Measurements from ENCODE around the gene IFNAR1. TPM values are rescaled to one million over a fixed set of nuclear protein-coding genes. Genes with fewer than 3 reads are reported as not detected.

The IFNAR1 gene
- total and polyA plus RNA-seq, 2 donors (not counting 3 experiments of a cell fraction or from before 2014, with no cell fraction given): 16.2 to 47.8 TPM

GRCh38 chr21:33390479-33390878 is 65.7 kb downstream of the IFNAR1 start:
- ChIA-PET CTCF (no interaction called here), POLR2A (no interaction called here)
- FAIRE-seq: no peak

GRCh38 chr21:33391656-33392055 is 66.9 kb downstream of the IFNAR1 start:
- dilution Hi-C loops (cut with MboI; ENCODE audit: extremely low pct_ligation_motif_present, low sequenced_read_pairs) (no loop called here), intact Hi-C loops (cut with micrococcal nuclease) (no loop called here)
- H3K9me1 ChIP-seq (replicated peaks; ENCODE audit: control insufficient read depth, extremely low read depth, insufficient read depth, low read length): no peaks in the 10 kb centered on the region
- DNase-seq (ENCODE audit: low read depth, low spot score): no peak
- H3K4me2 ChIP-seq (ENCODE audit: insufficient read depth, low read length): no peak overlapping the region
- no peaks in the 10 kb centered on the region for H3K36me3 ChIP-seq (ENCODE audit: control insufficient read depth in 2 of 2, extremely low read depth in 1 of 2, insufficient read depth in 2 of 2, low read length in 2 of 2)
- H3K27me3 ChIP-seq (ENCODE audit: control insufficient read depth in 2 of 2, insufficient read depth in 2 of 2, low read length in 2 of 2): no peaks in the 10 kb centered on the region
- no peaks in the 10 kb centered on the region for H3K9me3 ChIP-seq (replicated peaks; ENCODE audit: control insufficient read depth, insufficient read depth, low read length)
- no peak for FAIRE-seq
- no peak overlapping the region for H2AFZ ChIP-seq (ENCODE audit: low read depth, low read length)
- H3K27ac ChIP-seq (ENCODE audit: insufficient read depth, low read depth, low read length): no peak overlapping the region
- ChIA-PET CTCF (interaction anchor here (1.0 to 1.5 kb wide), 2 partner anchors 11 to 30 kb away, joined by 3 to 4 read pairs; no protein-coding TSS in a partner anchor), POLR2A (no interaction called here)
- H3K4me1 ChIP-seq (ENCODE audit: control insufficient read depth, extremely low read depth, insufficient read depth, low read length): no peaks in the 10 kb centered on the region
- no peaks in the 10 kb centered on the region for H3K79me2 ChIP-seq (ENCODE audit: control insufficient read depth, insufficient read depth, low read length)
- H3K4me3 ChIP-seq (replicated peaks in 1 of 3; ENCODE audit: insufficient read depth in 1 of 3, low read depth in 1 of 3, low read length in 3 of 3): no peak overlapping the region
- H4K20me1 ChIP-seq (replicated peaks; ENCODE audit: control insufficient read depth, extremely low read depth, insufficient read depth, low read length): no peaks in the 10 kb centered on the region
- no peak overlapping the region for H3K9ac ChIP-seq (replicated peaks; ENCODE audit: extremely low read depth, insufficient read depth, low read length)
- no TSS peak for BruUV-seq (replicated peaks)
- no peak for TF ChIP-seq GATA2 (IDR thresholded peaks at IDR 0.05; ENCODE audit: insufficient read depth, insufficient read length, low read depth, low read length)
- no peak for TF ChIP-seq POLR2A (IDR thresholded peaks at IDR 0.05; ENCODE audit: low read depth, low read length)
- no peak for TF ChIP-seq FOS (IDR thresholded peaks at IDR 0.05; ENCODE audit: borderline replicate concordance, insufficient read depth, low read length)
- TF ChIP-seq MYC (IDR thresholded peaks at IDR 0.05; ENCODE audit: low read depth, low read length): no peak

More at GRCh38 chr21:33390479-33390878, 65.7 kb downstream of the IFNAR1 start:
- TF ChIP-seq CTCF (IDR thresholded peaks at IDR 0.05; ENCODE audit: extremely low read depth in 1 of 2, insufficient read depth in 1 of 2, low read depth in 1 of 2, low read length in 2 of 2): no peak
- no peak for TF ChIP-seq JUN (IDR thresholded peaks at IDR 0.05; ENCODE audit: borderline replicate concordance, insufficient read depth, insufficient read length, low read depth)
- H3K9me1 ChIP-seq (replicated peaks; ENCODE audit: control insufficient read depth, extremely low read depth, insufficient read depth, low read length): no peaks in the 10 kb centered on the region
- H2AFZ ChIP-seq (ENCODE audit: low read depth, low read length): no peak overlapping the region
- no TSS peak for BruUV-seq (replicated peaks)
- dilution Hi-C loops (cut with MboI; ENCODE audit: extremely low pct_ligation_motif_present, low sequenced_read_pairs) (no loop called here), intact Hi-C loops (cut with micrococcal nuclease) (no loop called here)
- no peak overlapping the region for H3K4me3 ChIP-seq (replicated peaks in 1 of 3; ENCODE audit: insufficient read depth in 1 of 3, low read depth in 1 of 3, low read length in 3 of 3)
- no peak overlapping the region for H3K4me2 ChIP-seq (ENCODE audit: insufficient read depth, low read length)
- H3K9me3 ChIP-seq (replicated peaks; ENCODE audit: control insufficient read depth, insufficient read depth, low read length): no peaks in the 10 kb centered on the region
- no peaks in the 10 kb centered on the region for H4K20me1 ChIP-seq (replicated peaks; ENCODE audit: control insufficient read depth, extremely low read depth, insufficient read depth, low read length)
- no peaks in the 10 kb centered on the region for H3K27me3 ChIP-seq (ENCODE audit: control insufficient read depth in 2 of 2, insufficient read depth in 2 of 2, low read length in 2 of 2)
- no peaks in the 10 kb centered on the region for H3K36me3 ChIP-seq (ENCODE audit: control insufficient read depth in 2 of 2, extremely low read depth in 1 of 2, insufficient read depth in 2 of 2, low read length in 2 of 2)
- no peak for DNase-seq (ENCODE audit: low read depth, low spot score)
- H3K4me1 ChIP-seq (ENCODE audit: control insufficient read depth, extremely low read depth, insufficient read depth, low read length): no peaks in the 10 kb centered on the region
- H3K9ac ChIP-seq (replicated peaks; ENCODE audit: extremely low read depth, insufficient read depth, low read length): no peak overlapping the region
- H3K27ac ChIP-seq (ENCODE audit: insufficient read depth, low read depth, low read length): no peak overlapping the region
- H3K79me2 ChIP-seq (ENCODE audit: control insufficient read depth, insufficient read depth, low read length): no peaks in the 10 kb centered on the region
